NCI-H226 (cell line): Measurements from ENCODE around the gene COG2.
"Not testable (repeated sequence)": the region's sequence is repeated elsewhere in the genome, so short reads cannot be mapped to it uniquely, and the experiment has no call there.

Experiments used
- DNase-seq: peaks from one replicate; pipeline ENCODE4 v3.0.0-alpha.2; 2015

Gene COG2

GRCh38 chr1:230721849-230722522 lies 79.7 kb downstream of the COG2 start:
- DNase-seq, result not testable (repeated sequence)

- DNase-seq, result no peak
These were observed 83.2 kb downstream of the COG2 start for GRCh38 chr1:230725256-230726012.

GRCh38 chr1:230728710-230729392 lies 86.6 kb downstream of the COG2 start:
- DNase-seq, result no peak

GRCh38 chr1:230730977-230731376 lies 88.7 kb downstream of the COG2 start:
- DNase-seq, result no peak

- no peak for DNase-seq
These were observed 93.2 kb downstream of the COG2 start for GRCh38 chr1:230735447-230735846.

- no peak for DNase-seq
These were observed 95.5 kb downstream of the COG2 start for GRCh38 chr1:230737622-230738262.

- no peak for DNase-seq
These were observed 97.4 kb downstream of the COG2 start for GRCh38 chr1:230739564-230740290.
